PC-9 (cell line): Measurements from ENCODE around the gene ITPKA.

Experiments
- CTCF ChIP-seq: fragments of 200-600 bp; sonication (generic); conservative IDR thresholded peaks from 2 replicates; pipeline ENCODE4 v1.6.1; 2017; ENCODE audit warnings: mixed run types, antibody characterized with exemption, mild to moderate bottlenecking, moderate library complexity
- EZH2 ChIP-seq: fragments of 200-600 bp; sonication (generic); IDR thresholded peaks from 2 replicates; pipeline ENCODE4 v1.8.0; 2017; ENCODE audit warnings: antibody characterized with exemption, low read depth

DNA sequence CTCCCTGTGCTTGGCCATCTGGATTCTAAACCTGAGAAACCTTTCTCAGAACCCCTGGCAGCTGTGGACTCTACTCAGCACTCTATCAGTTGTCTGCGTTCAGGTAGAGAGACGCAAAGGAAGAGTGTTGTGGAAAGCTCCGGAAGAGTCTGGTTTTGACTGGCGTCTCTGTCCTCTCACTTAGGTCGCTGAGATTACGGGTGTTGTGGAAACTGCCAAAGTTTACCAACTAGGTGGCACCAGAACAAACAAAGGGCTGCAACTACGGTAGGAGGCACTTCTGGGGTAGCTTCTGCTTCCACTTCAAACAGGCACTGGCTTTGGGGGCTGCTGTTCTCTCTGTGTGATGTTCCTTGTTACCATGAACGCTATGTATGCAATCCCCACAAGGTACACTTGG is 19.2 kb upstream of the ITPKA start:
- TF ChIP-seq CTCF (no peak), EZH2 (no peak)
